Measurements from ENCODE around the gene SURF6.
A peak's percentile ranks its signal among the peaks of the same experiment; 100 is the strongest.
"Not testable (repeated sequence)": the region's sequence is repeated elsewhere in the genome, so short reads cannot be mapped to it uniquely, and the experiment has no call there.

Gene SURF6

DNA sequence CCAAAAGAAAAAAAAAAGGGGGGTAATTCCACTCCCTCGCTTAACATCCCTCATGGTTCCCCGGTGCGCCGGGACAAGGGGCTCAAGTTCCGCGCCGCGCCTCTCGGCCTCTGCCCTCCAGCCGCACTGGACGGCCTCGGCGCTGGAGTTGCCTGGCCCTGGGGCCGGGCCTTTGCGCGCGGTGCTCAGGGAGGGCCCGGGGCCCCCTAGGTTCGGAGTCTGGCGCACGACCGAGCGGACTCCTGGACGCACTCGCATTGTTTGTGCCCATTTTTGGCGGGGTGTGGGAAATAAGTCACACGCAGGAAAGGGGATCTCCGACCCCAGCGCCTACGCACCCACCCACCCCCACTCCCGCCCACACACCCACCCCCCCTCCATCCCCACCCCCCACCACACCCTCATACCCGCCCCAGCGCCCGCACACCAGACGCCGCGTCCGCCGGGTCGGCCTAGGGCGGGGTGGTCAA is 11.6 kb upstream of the SURF6 start:
- DNase-seq = peak; percentile 73

GRCh38 chr9:133346021-133346785 is 10.2 kb upstream of the SURF6 start:
- no peak for DNase-seq

- no peak for DNase-seq
These were observed 9.6 kb upstream of the SURF6 start for GRCh38 chr9:133345596-133345995.

GRCh38 chr9:133344979-133345378 is 9.0 kb upstream of the SURF6 start:
- no peak for DNase-seq

- DNase-seq = no peak
These were observed 8.1 kb upstream of the SURF6 start for GRCh38 chr9:133344071-133344470.

- peak; percentile 62 for DNase-seq
These were observed 6.6 kb upstream of the SURF6 start for GRCh38 chr9:133342570-133342969.

DNA sequence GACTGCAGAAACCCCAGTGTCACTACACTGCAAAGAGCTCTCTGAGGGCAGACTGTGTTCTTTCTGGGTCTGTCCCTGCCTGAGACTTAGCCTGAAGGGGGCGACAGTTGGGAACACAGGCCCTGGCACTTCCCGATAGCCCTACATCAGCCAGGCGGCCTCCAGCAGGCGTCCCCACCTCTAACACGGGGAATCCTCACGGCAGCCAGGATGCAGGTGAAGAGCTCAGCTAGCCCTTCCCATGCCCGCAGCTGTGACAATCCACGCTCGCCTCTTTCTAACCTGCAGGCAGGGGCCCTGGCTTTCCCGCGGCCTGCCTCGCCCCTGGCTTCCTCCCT is 6.0 kb upstream of the SURF6 start:
- no peak for DNase-seq

- DNase-seq = peak; percentile 88
These were observed 5.5 kb upstream of the SURF6 start for GRCh38 chr9:133341369-133342068.

DNA sequence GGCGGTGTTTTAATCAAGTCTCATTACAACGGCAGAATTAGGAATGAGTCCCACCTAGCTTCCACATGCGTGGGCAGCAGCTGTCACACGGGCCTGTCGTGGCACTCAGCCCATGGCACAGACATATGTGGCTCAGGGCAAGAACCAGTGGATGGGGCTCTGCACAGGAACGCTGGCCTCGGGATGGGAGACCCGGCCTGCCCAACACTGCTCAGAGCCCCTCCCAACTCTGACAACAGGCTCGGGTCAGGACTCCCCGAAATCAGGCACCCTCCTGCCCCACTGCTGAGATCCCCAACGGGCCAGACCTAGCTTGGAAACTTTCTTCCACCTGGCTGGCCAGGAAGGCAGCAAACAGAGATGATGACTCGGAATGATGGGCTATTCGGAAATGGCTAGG is 4.9 kb upstream of the SURF6 start:
- DNase-seq = no peak

- DNase-seq = peak; percentile 74
These were observed 4.3 kb upstream of the SURF6 start for GRCh38 chr9:133340256-133340655.

DNA sequence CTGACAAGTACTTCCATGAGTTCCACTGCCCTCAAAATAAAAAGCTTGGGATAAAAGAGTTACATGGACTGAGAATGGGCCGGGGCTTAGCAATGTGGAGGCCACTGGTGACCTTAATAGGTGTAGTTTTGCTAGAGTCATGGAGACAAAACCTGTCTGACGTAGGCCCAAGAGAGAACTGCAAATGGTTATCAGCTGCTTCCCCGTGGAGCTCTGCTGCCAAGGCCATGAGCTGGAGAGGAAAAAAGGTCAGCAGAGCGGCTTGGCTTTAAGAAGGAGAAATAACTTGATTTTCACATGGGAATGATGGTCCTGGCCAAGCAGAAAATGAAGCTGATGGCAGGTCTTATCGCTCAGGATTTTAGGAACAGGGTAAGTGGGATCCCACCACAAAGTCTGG is 3.7 kb upstream of the SURF6 start:
- DNase-seq = no peak

GRCh38 chr9:133334888-133335287 is 1.1 kb downstream of the SURF6 start:
- DNase-seq = not testable (repeated sequence)

- DNase-seq = peak; percentile 41
These were observed 1.8 kb downstream of the SURF6 start for GRCh38 chr9:133334161-133334560.

DNA sequence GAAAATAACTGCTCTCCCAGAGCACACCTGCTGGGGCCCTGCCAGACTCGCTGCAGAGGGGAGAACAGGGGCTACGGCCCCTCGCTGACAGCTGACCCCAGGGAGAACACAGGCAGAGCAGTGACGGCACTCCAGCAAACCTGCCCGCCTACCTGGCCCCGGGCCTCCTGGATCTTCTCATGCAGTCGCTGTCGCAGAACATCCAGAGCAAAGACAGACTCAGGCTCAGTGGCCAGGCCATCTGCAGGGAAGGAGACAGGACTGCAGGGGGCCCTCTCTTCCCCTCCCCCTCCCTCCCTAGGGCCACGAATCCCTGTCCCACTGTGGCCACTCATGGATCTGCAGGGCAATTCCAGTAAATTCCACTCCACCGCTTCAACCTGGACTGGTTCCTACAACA is 2.4 kb downstream of the SURF6 start:
- no peak for DNase-seq

DNA sequence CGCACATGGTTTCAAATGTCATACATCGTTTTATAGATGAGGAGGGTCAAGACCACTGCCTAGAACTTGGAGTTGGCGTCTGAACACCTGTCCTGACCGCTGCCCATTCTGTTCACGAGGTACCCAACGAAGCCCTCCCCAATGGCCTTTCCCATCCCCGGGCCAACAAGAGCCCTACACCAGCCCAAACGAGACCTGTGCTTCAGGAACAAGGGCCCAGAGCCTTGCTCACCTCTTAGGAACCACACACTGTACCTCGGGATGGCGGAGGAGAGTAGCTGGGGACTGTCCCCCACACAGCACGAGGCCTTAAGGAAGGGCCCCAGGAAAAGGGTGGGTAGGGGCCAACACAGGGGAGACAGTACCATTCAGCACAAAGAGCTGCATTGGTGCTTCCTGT is 3.0 kb downstream of the SURF6 start:
- no peak for DNase-seq

- DNase-seq = no peak
These were observed 3.6 kb downstream of the SURF6 start for GRCh38 chr9:133332381-133332730.

- DNase-seq = no peak
These were observed 4.2 kb downstream of the SURF6 start for GRCh38 chr9:133331641-133332380.

DNA sequence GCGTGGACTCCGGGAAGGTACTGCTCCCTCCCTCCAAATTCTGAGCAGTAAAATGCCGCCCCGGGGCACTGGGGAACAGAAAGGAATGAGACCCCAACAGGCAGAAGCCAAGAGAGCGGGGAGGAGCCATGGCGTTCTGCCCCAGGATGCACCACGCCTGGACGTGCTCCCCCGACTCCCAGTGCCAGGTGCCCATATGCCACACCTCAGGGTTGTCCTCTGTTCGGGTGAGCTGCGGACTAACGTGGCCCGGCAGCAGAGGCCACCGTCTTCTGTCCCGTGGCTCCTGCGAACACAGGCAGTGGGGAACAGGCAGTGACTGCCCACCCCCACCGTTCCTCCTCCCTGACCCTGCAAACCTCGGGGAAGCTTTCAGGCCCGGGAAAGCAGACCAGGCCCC is 4.8 kb downstream of the SURF6 start:
- DNase-seq = no peak

GRCh38 chr9:133329306-133330156 is 6.5 kb downstream of the SURF6 start:
- DNase-seq = peak; percentile 44

DNA sequence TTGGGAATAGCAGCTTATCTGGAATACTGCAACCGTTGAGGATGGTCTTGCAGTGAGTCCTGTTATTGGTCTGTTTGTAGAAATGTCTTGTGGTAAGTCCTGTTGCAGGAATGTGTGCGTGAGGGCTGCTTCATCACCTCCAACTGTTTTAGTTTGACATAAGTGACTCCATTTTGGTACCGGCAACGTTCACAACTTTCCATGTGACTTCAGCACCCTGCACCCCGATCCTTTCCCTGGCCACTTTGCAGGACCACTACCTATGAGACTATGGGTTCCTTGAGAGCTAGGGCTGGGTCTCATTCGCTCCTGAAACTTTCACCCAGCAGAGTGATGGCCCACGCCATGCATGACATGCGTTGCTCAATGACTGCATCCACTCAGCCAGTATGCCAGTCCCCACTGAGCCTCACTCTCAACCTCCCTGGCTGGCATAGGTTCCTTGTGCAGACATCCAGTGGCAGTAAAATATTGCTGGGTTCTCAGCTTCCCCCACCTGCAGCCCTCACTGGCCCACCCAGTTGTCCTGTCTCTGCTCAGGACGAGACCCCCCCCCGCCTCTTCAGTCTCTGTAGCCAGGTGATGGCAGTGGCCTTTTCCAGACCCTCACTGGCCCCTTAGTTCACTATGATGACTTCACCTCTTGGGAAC is 8.0 kb downstream of the SURF6 start:
- DNase-seq = no peak

GRCh38 chr9:133327021-133327420 is 9.0 kb downstream of the SURF6 start:
- not testable (repeated sequence) for DNase-seq

DNA sequence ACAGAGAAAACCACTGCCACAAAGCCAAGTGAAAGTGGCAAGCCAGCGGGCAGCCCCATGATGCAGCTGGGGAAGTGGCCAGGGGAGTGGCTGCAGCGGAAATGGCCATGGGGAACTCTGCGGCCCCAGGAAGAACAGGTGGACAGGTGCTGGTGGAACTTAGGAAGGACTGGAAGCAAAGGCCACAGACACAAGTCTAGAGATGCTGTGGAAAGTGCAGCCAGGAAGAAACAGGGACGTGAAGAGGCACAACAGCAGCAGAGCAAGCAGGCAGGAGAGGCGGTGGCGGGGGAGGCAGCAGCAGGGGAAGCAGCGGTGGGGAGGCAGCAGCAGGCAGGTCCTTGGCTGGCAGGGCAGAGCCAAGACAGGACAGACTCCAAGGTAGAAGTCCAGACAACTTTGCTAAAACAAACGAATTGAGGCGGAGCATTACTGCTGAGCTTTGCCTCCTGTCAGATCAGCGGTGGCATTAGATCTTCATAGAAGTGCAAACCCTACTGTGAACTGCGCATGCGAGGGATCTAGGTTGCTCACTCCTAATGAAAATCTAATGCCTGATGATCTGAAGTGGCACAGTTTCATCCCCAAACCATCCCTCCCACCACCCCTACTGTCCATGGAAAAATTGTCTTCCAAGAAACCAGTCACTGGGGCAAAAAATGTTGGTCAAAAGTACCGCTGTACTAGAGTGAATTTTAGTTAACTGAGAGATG is 11.8 kb downstream of the SURF6 start:
- no peak for DNase-seq

Data from hematopoietic multipotent progenitor cell treated with erythropoietin and hydrocortisone succinate and interleukin-3 and kit ligand, for 4 days (in vitro differentiated cells).